ENCODE measurements around the gene CRB3.
"Not testable (repeated sequence)": the region's sequence is repeated elsewhere in the genome, so short reads cannot be mapped to it uniquely, and the experiment has no call there.

Gene CRB3

DNA sequence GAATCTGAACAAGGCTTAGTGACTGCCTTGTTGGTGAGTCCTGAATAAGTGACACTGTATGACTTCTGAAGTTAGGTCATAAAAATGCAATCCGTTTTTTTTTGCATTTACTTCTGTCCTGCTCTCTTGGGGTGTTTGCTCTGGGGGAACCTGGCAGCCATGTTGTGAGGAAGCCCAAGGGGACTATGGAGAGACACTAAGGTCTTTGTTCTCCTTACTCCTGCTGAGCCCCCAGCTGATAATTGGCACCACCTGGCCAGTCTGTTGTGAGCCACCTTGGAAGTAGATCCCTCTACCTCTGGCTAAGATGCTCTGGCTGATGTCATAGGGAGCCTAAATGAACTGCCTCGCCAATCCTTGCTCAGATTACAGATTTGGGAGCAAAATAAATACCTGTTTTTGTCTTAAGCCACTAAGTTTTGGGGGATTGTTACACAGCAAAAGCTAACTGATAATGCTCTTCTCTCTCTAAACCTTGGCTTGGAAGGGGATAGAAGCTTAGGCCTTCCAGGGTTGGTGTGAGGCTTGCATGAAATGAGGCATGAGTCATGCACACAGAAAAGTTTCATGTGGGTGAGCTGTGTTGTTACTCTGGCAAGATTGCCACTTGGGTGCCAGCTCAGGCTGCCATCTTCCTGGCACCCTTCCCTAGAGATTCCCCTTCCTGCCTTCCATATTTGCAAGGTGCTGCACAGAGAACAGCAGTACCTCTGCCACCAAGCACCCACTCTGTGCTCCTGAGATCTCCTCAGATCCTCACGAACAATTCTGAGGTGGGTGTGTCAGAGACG lies 27.9 kb downstream of the CRB3 start:
- DNase-seq (ENCODE audit: low spot score) = no peak

DNA sequence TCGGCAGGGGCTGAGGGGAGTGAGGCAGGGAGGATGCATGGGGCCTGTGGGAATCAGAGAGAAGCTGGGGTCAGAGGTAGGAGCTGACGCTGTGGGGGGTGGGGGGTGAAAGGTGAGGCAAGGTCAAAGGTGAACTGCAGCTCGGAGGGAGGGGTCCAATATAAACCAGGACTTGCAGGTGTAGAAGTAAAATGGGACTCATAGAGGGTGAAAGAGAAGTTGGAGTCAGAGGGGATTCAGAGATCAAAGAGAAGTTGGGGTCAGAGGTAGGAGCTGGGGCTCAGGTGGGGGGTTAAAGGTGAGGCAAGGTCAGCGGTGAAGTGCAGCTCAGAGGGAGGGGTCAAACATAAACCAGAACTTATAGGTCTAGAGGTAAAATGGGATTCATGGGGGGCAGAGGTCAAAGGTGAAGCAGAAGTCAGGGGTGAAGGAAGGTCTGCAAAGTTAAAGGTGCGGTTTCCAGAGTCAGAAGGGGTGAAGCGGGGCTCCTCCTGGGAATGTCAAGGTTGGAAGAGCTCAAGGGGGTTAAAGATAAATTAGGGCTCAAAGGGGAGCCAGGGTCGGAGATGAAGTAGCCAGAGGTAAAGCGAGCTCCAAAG lies 30.5 kb downstream of the CRB3 start:
- no peak for DNase-seq (ENCODE audit: low spot score)

DNA sequence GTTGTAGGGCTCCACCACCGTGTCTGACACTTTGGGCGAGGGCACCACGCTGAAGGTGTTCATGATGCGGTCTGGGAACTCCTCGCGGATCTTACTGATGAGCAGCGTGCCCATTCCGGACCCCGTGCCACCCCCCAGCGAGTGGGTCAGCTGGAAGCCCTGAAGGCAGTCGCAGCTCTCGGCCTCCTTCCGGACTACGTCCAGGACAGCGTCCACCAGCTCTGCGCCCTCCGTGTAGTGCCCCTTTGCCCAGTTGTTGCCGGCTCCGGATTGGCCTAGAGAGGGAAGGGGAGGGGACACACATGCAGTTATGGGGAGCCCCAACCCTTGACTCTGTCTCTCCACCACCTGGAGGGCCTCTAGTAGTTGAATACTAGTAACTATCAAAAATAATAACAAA lies 31.9 kb downstream of the CRB3 start:
- DNase-seq (ENCODE audit: low spot score) = no peak

DNA sequence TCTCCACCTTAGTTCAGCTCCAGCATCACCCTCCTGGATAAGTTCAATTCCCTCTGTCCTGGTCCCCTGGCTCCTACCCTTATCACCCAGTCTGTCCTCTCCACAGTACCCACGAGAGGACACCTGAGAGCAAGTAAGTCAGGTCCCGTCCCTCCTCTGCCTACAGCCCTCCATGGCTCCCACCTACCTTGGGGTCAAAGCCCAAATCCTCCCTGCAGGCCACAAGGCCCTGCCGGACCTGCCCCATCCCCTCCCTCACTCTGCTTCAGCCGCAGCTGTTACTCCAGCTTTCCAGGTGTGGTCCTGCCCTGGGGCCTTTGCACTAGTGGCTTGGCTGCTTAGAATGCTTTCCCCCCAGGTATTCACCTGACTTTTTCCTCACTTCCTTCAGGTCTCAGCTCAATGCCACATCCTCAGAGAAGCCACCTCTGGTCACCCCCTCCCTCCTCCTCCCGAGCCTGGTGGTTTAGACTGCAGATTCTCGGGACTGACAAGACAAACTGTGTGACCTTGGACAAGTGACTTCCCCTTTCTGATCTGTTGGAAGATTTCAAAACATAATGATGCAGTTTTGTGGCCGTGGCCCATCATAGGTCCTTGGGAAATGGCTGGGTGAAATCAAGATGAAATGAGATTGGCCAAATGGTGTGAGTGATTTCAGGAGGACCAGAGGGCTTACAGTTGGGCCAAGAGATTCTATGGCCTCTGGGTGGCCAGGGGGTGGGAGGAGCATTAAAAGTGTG lies 34.4 kb downstream of the CRB3 start:
- DNase-seq (ENCODE audit: low spot score) = no peak

DNA sequence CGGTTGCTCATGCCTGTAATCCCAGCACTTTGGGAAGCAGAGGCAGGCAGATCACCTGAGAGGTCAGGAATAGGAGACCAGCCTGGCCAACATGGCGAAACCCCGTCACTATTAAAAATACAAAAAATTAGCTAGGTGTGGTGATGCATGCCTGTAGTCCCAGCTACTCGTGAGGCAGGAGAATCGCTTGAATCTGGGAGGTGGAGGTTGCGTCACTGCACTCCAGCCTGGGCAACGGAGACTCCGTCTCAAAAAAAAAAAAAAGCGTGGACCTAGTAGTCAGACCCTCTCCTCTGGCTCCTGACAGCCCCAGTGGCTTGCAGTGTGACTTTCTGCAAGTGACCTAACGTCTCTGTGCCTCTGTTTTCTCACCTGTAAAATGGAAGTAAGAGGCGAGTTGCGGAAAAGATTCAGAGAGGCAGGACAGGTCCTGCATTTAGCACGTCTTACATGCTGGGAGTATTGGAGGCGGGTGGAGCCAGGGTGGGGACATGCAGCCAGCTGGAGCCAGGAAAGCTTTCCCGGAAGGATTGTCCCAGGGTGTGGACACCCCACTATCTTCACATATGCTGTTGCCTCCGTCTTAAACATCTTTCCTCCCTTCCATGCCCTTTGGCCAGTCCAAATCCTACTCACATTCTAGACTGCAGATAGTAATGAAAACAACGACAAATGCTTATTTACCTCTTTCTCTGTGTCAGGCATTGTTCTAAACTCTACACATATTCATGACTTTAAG lies 35.1 kb downstream of the CRB3 start:
- DNase-seq (ENCODE audit: low spot score) = no peak

DNA sequence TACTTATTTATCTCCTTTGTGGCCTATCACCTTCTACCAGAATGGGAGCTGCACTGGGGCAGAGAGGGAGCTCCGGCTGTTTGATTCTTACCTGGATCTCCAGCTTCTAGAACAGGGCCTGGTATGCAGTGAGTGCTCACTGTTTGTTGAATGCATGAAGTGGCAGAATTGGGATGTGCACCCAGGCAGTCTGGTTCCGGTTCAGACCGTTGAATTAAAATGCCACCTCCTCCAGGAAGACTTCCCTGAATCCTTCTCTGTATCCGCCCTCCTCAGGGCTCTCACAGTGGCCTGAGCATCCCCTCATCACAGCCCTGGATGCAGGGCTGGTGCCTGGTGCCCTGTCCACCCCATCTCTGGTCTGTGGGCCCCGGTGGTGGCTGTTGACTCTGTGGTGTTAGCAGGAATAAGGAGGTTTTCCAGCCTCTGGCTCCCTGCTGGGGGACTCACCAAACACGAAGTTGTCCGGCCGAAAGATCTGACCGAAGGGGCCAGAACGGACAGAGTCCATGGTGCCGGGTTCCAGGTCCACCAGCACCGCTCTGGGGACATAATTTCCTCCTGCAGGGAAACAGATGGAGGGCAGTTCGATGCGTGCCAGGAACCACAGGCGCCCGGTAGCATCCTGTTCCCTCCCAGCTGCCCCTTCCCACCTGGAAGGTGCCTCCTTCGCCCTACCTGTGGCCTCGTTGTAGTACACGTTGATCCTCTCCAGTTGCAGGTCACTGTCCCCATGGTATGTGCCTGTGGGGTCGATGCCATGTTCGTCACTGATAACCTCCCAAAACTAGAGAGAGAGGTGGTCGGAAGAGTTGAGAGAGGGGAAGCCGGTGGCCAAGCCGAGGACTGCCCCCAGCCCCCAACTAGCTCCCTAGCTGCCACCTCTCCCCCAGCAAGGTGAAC lies 37.0 kb downstream of the CRB3 start:
- DNase-seq (ENCODE audit: low spot score) = no peak

DNA sequence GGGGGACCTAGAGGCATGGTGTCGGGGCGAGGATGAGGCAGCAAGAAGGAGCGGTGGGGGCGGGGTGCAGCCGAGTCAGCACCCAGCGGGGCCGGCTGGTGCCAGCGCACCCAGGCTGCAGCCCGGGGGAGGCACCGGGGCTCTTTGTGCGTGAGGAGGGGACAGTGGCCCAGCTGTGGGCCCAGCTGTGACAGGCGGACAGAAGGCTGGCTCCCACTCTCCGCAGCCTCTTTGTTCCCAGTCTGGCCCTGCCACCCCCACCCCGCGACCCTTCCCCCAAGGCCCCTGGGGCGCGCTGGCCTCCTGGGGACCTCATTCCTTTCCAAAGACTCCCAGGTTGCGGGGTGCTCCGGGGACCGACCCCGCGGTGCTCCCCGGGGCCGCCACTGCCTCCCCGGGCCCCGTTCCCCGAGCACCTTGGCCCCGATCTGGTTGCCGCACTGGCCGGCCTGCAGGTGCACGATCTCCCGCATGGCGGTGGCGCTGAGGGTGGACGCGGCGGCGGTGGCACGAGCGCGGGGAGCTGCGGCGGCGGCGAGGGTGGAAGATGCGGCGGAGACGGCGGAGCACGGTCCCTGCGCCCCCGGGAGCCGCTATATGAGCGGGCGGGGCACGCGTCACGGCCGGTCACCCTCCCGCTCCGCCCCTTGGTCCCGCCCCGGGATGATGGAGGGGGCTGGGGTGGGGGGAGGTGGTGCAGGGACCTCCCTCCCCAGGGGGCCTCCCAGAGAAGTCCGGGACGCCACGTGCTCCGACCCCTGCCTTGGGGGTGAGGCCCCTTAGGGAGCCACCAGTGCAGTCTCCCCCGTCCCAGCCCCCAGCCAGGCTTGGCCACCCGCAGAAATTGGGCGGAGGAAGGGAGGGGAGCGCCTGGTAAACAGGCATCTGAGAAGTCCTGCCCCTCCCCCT lies 37.9 kb downstream of the CRB3 start, which contains the start of gene TUBB4A:
TSS of gene TUBB4A (minus strand) at position 570 of the 909 bp plus-strand sequence. CDS start at position 473, 97 bp downstream.
- peak; percentile 31 for DNase-seq (ENCODE audit: low spot score)

DNA sequence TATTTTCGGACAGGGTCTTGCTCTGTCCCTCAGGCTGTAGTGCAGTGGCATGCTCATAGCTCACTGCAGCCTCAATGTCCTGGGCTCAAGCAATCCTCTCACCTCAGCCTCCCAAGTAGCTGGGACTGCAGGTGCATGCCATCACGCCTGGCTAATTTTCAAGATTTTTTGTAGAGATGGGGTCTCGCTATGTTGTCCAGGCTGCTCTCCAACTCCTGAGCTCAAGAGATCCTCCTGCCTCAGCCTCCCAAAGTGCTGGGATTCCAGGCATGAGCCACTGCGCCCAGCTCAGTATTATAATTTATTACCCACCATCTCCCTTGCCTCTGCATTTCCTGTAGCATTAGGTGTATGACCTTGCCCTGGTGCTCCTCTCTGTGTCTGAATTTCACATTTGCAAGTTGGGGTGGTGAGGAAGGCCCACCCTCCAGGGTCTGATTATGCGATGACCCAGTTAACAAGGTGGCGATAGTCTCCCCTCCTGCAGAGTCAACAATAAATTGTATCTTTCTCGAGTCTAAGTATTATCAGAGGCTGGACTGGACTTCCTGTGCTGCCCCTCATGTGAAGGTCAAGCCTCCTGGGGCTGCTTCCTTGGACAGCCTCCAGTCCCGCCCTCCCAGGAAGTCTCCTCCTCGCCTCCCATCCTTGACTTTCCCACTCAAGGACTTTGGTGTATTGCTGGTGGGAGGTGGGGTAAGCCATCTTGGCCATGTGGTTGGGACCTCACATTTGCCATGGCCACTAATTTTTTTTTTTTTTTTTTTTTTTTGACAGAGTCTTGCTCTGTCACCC lies 39.5 kb downstream of the CRB3 start:
- DNase-seq (ENCODE audit: low spot score) = no peak

DNA sequence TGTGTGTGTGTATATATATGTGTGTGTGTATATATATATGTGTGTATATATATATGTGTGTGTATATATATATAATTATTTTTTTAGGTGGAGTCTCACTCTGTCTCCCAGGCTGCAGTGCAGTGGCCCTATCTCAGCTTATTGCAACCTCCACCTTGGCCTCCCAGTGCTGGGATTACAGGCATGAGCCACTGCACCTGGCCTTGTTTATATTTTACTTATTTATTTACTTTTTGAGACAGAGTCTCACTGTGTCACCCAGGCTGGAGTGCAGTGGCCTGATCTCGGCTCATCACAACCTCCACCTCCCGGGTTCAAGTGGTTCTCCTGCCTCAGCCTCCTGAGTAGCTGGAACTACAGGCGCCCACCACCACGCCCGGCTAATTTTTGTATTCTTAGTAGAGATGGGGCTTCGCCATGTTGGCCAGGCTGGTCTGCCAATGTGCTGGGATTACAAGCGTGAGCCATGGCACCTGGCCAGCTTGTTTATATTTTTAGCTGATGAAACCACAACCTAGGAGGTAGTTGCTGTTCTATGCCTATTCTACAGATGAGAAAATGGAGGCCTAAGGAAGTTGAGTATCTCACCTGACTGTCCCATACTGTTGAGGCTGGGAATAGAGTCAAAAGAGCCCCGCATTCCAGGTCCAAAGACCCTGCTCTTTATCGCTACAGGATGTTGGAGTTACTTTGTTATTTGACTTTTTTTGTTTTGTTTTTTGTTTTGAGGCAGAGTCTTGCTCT lies 44.1 kb downstream of the CRB3 start:
- DNase-seq (ENCODE audit: low spot score) = not testable (repeated sequence)

DNA sequence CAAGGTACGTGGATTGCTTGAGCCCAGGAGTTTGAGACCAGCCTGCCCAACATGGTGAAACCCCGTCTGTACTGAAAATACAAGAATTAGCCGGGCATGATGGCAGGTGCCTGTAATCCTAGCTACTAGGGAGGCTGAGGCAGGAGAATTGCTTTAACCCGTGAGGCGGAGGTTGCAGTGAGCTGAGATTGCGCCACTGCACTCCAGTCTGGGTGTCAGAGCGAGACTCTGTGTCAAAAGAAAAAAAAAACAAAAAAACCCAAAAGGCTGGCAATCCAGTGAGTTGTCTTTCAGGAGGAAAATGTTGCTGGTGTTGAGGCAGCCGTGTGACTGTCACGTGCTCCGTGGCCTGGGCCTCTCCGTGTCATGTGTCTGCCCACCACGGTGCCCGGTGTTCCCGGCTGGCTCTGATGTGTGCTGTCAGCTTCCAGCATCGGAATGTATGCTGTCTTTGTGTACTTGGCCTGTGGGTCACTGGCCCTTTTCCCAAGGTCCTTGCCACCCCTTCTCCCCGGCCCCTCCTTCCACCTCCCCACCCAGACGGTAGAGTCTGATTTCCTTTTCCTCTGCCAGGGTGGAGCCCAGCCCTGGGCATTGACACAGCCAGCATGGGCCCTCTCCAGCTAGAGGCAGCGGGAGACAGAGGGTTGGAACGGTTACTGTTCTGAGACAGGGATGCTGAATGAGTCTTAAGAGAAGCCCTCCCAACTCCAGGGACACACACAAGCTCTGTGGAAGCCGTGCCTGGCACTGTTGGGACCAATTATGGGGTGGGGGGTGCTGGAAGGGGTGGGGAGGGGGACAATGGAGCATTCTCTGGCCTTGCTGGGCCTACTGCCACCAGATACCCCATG lies 45.3 kb downstream of the CRB3 start:
- DNase-seq (ENCODE audit: low spot score) = no peak

DNA sequence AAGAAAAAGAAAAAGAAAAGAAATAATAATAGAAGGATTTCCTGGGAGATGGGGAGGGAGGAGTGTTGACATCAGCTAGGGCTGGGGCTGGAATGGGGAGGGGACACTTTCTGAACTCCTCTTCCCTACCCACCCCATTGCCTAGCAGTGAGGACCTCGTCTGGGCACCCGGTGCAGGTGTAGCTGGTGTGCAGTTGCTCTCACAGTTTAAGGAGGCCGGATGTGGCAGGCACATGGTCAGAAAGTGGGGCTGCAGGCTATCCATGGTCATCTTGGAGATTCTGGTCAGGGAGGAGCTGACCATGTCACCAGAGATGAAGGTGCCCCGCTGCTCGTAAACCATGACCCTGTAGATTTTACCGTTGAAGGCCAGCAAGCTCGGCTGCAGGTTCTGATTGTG lies 46.5 kb downstream of the CRB3 start:
- no peak for DNase-seq (ENCODE audit: low spot score)

DNA sequence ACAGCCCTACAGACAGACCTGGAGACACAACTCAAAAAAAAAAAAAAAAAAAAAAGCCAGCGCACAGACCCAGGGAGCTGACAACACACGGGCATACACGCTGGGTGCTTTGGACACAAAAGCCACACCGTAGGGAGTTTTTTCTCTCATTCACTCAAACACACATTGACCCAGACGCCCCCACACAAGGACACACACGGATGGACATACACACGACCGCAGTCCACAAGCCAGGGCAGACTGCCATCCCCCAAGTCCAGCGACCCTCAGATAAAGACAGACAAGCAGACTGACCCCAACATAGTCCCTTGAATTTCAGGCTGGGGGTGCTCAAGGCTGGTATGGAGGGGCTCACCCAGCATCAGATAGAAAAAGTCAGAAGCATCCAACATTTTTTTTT lies 50.0 kb downstream of the CRB3 start:
- DNase-seq (ENCODE audit: low spot score) = no peak

DNA sequence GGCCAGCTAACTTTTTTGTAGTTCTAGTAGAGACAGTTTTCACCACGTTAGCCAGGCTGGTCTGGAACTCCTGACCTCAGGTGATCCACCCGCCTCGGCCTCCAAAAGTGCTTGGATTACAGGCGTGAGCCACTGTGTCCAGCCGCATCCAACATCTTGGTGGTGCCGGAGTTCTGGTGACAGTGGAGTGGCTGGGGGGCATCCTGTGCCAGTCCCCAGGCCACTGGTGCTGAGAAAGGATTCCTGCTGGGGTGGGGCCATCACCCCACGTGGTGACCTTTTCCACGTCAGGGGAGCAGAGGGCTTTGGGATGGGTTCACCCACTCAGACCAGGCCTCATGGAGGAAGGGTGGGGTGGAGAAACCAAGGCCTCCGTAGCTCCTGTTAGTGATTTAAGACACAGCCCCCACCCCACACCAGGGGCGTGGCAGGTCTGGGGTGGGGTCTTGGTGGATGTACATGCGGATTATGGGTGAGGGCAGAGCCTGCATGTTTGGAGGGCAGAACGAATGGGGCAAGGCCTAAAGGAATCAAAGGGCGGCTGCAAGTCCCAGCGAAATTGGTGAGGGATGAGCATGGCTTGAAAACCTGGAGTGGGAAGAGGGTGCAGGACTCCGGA lies 51.0 kb downstream of the CRB3 start:
- no peak for DNase-seq (ENCODE audit: low spot score)

DNA sequence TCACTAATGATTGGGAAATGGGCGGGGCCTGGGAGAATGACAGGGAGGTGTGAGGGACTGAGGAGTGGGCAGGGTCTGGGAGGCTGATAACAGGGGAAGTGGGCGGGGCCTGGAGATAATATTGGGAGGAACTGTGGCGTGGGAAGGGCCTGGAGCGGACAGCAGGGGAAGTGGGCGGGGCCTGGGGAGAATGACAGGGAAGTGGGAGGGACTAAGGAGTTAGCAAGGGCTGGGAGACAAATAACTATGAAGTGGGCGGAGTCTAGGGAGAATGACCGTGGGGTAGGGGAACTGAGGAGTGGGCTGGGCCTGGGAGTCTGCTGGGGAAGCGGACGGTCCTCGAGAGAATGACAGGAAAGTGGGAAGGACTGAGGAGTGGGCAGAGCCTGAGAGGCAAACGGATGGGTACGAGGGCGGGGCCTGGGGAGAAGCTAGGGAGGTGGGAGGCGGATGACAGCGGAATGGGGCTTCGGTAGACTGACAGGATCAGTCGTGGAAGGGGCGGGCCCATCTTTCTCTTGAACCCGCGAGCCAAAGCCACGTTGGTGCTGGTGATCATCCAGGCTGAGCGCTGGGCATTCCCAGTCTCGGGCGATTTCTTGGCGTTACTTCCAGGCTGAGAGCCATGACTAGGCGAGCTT lies 52.1 kb downstream of the CRB3 start:
- DNase-seq (ENCODE audit: low spot score) = peak; percentile 82
